IMR-90 (cell line): ENCODE data around the gene SAXO1. TPM values are rescaled to one million over a fixed set of nuclear protein-coding genes. Genes with fewer than 3 reads are reported as not detected.

Source experiments
- ATAC-seq: fragments of 200-7000 bp; cut with Tn5 transposase; 2 replicates; pipeline ENCODE4 v1.9.1; 2020; ENCODE audit warnings: low read depth, mild to moderate bottlenecking, moderate library complexity
- BruUV-seq: library from RNA; stranded (reverse); fragments of 400-500 nt; replicated peaks from 2 replicates; lab custom pipeline; 2021; lab: Mats Ljungman, UMichigan
- CTCF ChIA-PET: fragments of 300-600 bp; formaldehyde crosslinking; extraction: SDS; loops from one replicate; lab custom pipeline; 2021; ENCODE audit warnings: antibody characterized with exemption; lab: Yijun Ruan, JAX
- POLR2A ChIA-PET: fragments of 300-600 bp; sonication (Branson Sonifier 250); formaldehyde crosslinking; loops from one replicate; lab custom pipeline; 2022; ENCODE audit warnings: antibody characterized with exemption; ENCODE audit not compliant: unreplicated experiment; lab: Charles Lee
- DNase-seq: peaks from one replicate; pipeline ENCODE4 v3.0.0; 2013
- H2AFZ ChIP-seq: replicated peaks from 2 replicates; pipeline ENCODE3; 2013; ENCODE audit warnings: low read length, mild to moderate bottlenecking; ENCODE audit not compliant: poor library complexity
- H2AK5ac ChIP-seq: 2 replicates; pipeline ENCODE4 v1.6.1; 2013; ENCODE audit warnings: low read depth, low read length, inconsistent platforms
- H2AK9ac ChIP-seq: replicated peaks from 2 replicates; pipeline ENCODE3; 2013; ENCODE audit warnings: mild to moderate bottlenecking, low read depth, low read length, moderate library complexity; ENCODE audit not compliant: poor library complexity
- H2BK120ac ChIP-seq: 2 replicates; pipeline ENCODE4 v1.6.1; 2013; ENCODE audit warnings: low read depth, low read length, inconsistent platforms
- H2BK15ac ChIP-seq: 3 replicates; pipeline ENCODE4 v1.6.1; 2013; ENCODE audit warnings: low read depth, low read length, inconsistent platforms
- H2BK20ac ChIP-seq: 2 replicates; pipeline ENCODE4 v1.6.1; 2013; ENCODE audit warnings: low read depth, mild to moderate bottlenecking, inconsistent platforms, low read length, moderate library complexity
- H2BK5ac ChIP-seq: 2 replicates; pipeline ENCODE4 v1.6.1; 2013; ENCODE audit warnings: mild to moderate bottlenecking, low read depth, low read length, inconsistent platforms; ENCODE audit not compliant: poor library complexity, severe bottlenecking
- H3K14ac ChIP-seq: replicated peaks from 2 replicates; pipeline ENCODE4 v1.6.1; 2013; ENCODE audit warnings: low read depth, low read length, inconsistent platforms
- H3K18ac ChIP-seq: 2 replicates; pipeline ENCODE4 v1.6.1; 2013; ENCODE audit warnings: low read depth, low read length, control low read depth
- H3K23ac ChIP-seq: 2 replicates; pipeline ENCODE4 v1.6.1; 2013; ENCODE audit warnings: low read depth, low read length, inconsistent platforms
- H3K27ac ChIP-seq: 2 replicates; pipeline ENCODE4 v1.5.1; 2013; ENCODE audit warnings: mild to moderate bottlenecking, control low read depth, low read length; ENCODE audit not compliant: insufficient read depth
- H3K27me3 ChIP-seq: 2 replicates; pipeline ENCODE4 v1.6.1; 2013; ENCODE audit warnings: low read length; ENCODE audit not compliant: control insufficient read depth, insufficient read depth
- H3K36me3 ChIP-seq: 2 replicates; pipeline ENCODE4 v1.6.1; 2013; ENCODE audit warnings: low read length, mixed read lengths; ENCODE audit not compliant: control insufficient read depth, insufficient read depth
- H3K4ac ChIP-seq: 2 replicates; pipeline ENCODE4 v1.6.1; 2013; ENCODE audit warnings: low read depth, low read length, inconsistent platforms
- H3K4me1 ChIP-seq: 2 replicates; pipeline ENCODE4 v1.6.1; 2013; ENCODE audit warnings: low read length, mixed read lengths; ENCODE audit not compliant: control insufficient read depth, insufficient read depth
- H3K4me2 ChIP-seq: 2 replicates; pipeline ENCODE4 v1.6.1; 2013; ENCODE audit warnings: low read depth, mild to moderate bottlenecking, control low read depth, low read length, moderate library complexity
- H3K4me3 ChIP-seq: 2 replicates; pipeline ENCODE4 v1.5.1; 2013; ENCODE audit warnings: low read depth, mild to moderate bottlenecking, control low read depth, low read length, moderate library complexity; ENCODE audit not compliant: insufficient read depth
- H3K56ac ChIP-seq: 2 replicates; pipeline ENCODE4 v1.6.1; 2013; ENCODE audit warnings: low read length, inconsistent platforms; ENCODE audit not compliant: insufficient read depth; ENCODE audit errors: extremely low read depth
- H3K79me1 ChIP-seq, 2 experiments: 2 replicates each; pipeline ENCODE4 v1.6.1; 2013; ENCODE audit warnings: low read length in 2 of 2, inconsistent platforms in 1 of 2, low read depth in 1 of 2
- H3K9ac ChIP-seq: 2 replicates; pipeline ENCODE4 v1.6.1; 2013; ENCODE audit warnings: low read depth, low read length, control low read depth
- H3K9me1 ChIP-seq: 2 replicates; pipeline ENCODE4 v1.6.1; 2013; ENCODE audit warnings: low read length, inconsistent platforms; ENCODE audit not compliant: insufficient read depth
- H3K9me3 ChIP-seq: 2 replicates; pipeline ENCODE4 v1.6.1; 2013; ENCODE audit warnings: low read length; ENCODE audit not compliant: control insufficient read depth, insufficient read depth
- H4K20me1 ChIP-seq: 2 replicates; pipeline ENCODE4 v1.6.1; 2013; ENCODE audit warnings: low read length, inconsistent platforms; ENCODE audit not compliant: insufficient read depth
- H4K5ac ChIP-seq: 2 replicates; pipeline ENCODE4 v1.6.1; 2013; ENCODE audit warnings: mild to moderate bottlenecking, low read depth, low read length, control low read depth
- H4K8ac ChIP-seq, 2 experiments: 2 replicates each; pipeline ENCODE4 v1.6.1; 2013; ENCODE audit warnings: low read depth in 2 of 2, low read length in 2 of 2, control low read depth in 1 of 2, inconsistent platforms in 1 of 2
- H4K91ac ChIP-seq: 2 replicates; pipeline ENCODE4 v1.6.1; 2013; ENCODE audit warnings: low read depth, low read length, inconsistent platforms; ENCODE audit not compliant: insufficient read depth
- BHLHE40 ChIP-seq: fragments of 150-350 bp; IDR thresholded peaks from 2 replicates; pipeline ENCODE4 v1.6.1; 2016; ENCODE audit warnings: mild to moderate bottlenecking, low read depth, low read length
- CEBPB ChIP-seq: IDR thresholded peaks from 2 replicates; pipeline ENCODE4 v1.6.1; 2012; ENCODE audit warnings: low read depth, low read length, improper control_type of control experiment
- CHD1 ChIP-seq: IDR thresholded peaks from 2 replicates; pipeline ENCODE4 v1.6.1; 2012; ENCODE audit warnings: low read depth, low read length, improper control_type of control experiment
- ELK1 ChIP-seq: fragments of 150-350 bp; IDR thresholded peaks from 2 replicates; pipeline ENCODE4 v1.6.1; 2016; ENCODE audit warnings: low read depth, mild to moderate bottlenecking, low read length, moderate library complexity, borderline replicate concordance
- FOS ChIP-seq: fragments of 150-350 bp; IDR thresholded peaks from 2 replicates; pipeline ENCODE4 v1.6.1; 2016; ENCODE audit warnings: low read depth, low read length
- MAFK ChIP-seq: IDR thresholded peaks from 2 replicates; pipeline ENCODE4 v1.6.1; 2012; ENCODE audit warnings: low read depth, low read length, improper control_type of control experiment
- MAZ ChIP-seq: IDR thresholded peaks from 2 replicates; pipeline ENCODE4 v1.6.1; 2012; ENCODE audit warnings: low read depth, mild to moderate bottlenecking, low read length, improper control_type of control experiment, moderate library complexity, borderline replicate concordance
- MXI1 ChIP-seq: IDR thresholded peaks from 2 replicates; pipeline ENCODE4 v1.6.1; 2012; ENCODE audit warnings: low read depth, mild to moderate bottlenecking, low read length, moderate library complexity, borderline replicate concordance
- NFE2L2 ChIP-seq: fragments of 150-350 bp; IDR thresholded peaks from 2 replicates; pipeline ENCODE4 v1.6.1; 2016; ENCODE audit warnings: low read depth, mild to moderate bottlenecking, low read length
- POLR2A ChIP-seq: IDR thresholded peaks from 2 replicates; pipeline ENCODE4 v1.6.1; 2012; ENCODE audit warnings: mild to moderate bottlenecking, low read depth, low read length
- RAD21 ChIP-seq: IDR thresholded peaks from 2 replicates; pipeline ENCODE4 v1.6.1; 2012; ENCODE audit warnings: low read length, improper control_type of control experiment
- RCOR1 ChIP-seq: IDR thresholded peaks from 2 replicates; pipeline ENCODE4 v1.6.1; 2012; ENCODE audit warnings: mild to moderate bottlenecking, low read length, improper control_type of control experiment; ENCODE audit not compliant: insufficient replicate concordance
- RFX5 ChIP-seq: IDR thresholded peaks from 2 replicates; pipeline ENCODE4 v1.8.0; 2012; ENCODE audit warnings: low read depth, mild to moderate bottlenecking, low read length, moderate library complexity
- SMC3 ChIP-seq: fragments of 150-350 bp; IDR thresholded peaks from 2 replicates; pipeline ENCODE4 v1.6.1; 2016; ENCODE audit warnings: low read depth, mild to moderate bottlenecking, antibody characterized with exemption, low read length, moderate library complexity
- USF2 ChIP-seq: fragments of 150-350 bp; IDR thresholded peaks from 2 replicates; pipeline ENCODE4 v1.6.1; 2017; ENCODE audit warnings: mild to moderate bottlenecking, antibody characterized with exemption, low read length, low read depth
- WGBS, 2 experiments: methylation state at CpG; one replicate each; pipeline versions ENCODE4 v1.1.5 to v1.1.7; 2013; ENCODE audit warnings: missing lambda C conversion rate in 2 of 2; ENCODE audit not compliant: insufficient read length in 1 of 2; ENCODE audit errors: extremely low coverage in 2 of 2; 5-methylcytosine and 5-hydroxymethylcytosine counted together
- dilution Hi-C: fragments of 300-500 bp; cut with HindIII; formaldehyde crosslinking; loops from one replicate; pipeline ENCODE4 v1.14.3; 2018; ENCODE audit warnings: low sequenced_read_pairs; ENCODE audit not compliant: unreplicated experiment
- in situ Hi-C: fragments of 300-500 bp; cut with MboI; formaldehyde crosslinking; loops from 3 replicates; pipeline ENCODE4 v1.14.3; 2019; ENCODE audit warnings: low sequenced_read_pairs, inconsistent platforms, mixed read lengths
- intact Hi-C: fragments of 100-400 bp; cut with micrococcal nuclease; formaldehyde crosslinking; loops from 2 replicates; pipeline ENCODE4 v1.10.0; 2022
- polyA plus RNA-seq, 3 experiments: library from polyadenylated mRNA; depleted of rRNA; stranded (reverse); fragments of >200 nt; gene quantifications; 2 replicates each; pipeline ENCODE4 v1.2.3, GENCODE V29; 2012; ENCODE audit warnings: low replicate concordance in 1 of 3
- total RNA-seq: library from RNA; depleted of rRNA; stranded (reverse); fragments of >200 nt; gene quantifications from 2 replicates; pipeline ENCODE4 v1.2.3, GENCODE V29; 2012

The SAXO1 gene
- total and polyA plus RNA-seq, 2 of the 4 experiments (the other 2 are of a cell fraction) = not detected

- no peak for TF ChIP-seq CEBPB
Measured at GRCh38 chr9:18981476-18982261, 51.3 kb downstream of the SAXO1 start (continued).

- H4K91ac ChIP-seq = no peak overlapping the region
- H3K4me3 ChIP-seq = no peak overlapping the region
- H2BK120ac ChIP-seq = no peak overlapping the region
- no peak overlapping the region for H3K56ac ChIP-seq
- H4K8ac ChIP-seq = no peak overlapping the region
- no peak overlapping the region for H3K23ac ChIP-seq
- peaks cover 15% of the 10 kb centered on the region for H3K27me3 ChIP-seq
- POLR2A ChIA-PET = no interaction called here
- H3K4me1 ChIP-seq = peaks cover 7% of the 10 kb centered on the region
- ATAC-seq (no peak), DNase-seq (no peak)
- H3K36me3 ChIP-seq = no peaks in the 10 kb centered on the region
- no peak overlapping the region for H3K18ac ChIP-seq
- H3K14ac ChIP-seq = no peak overlapping the region
- H3K9me3 ChIP-seq = peaks cover 3% of the 10 kb centered on the region; the same call in 1 of the 2 replicates
- peaks cover 2% of the 10 kb centered on the region; the same call in 1 of the 2 replicates for H3K9me1 ChIP-seq
- no peak overlapping the region for H3K4me2 ChIP-seq
- intact Hi-C loops = no loop called here
- no peak overlapping the region for H3K4ac ChIP-seq
- WGBS, 2 experiments = no CpG with 5 or more reads among the region's 1 CpG
- TF ChIP-seq NFE2L2 (no peak), POLR2A (no peak), RCOR1 (no peak), USF2 (no peak), CEBPB (no peak), RFX5 (no peak), BHLHE40 (no peak), ELK1 (no peak), MXI1 (no peak), RAD21 (no peak), MAZ (no peak), SMC3 (no peak), FOS (no peak), CHD1 (no peak), MAFK (no peak)
- no peaks in the 10 kb centered on the region for H4K20me1 ChIP-seq
- H2BK15ac ChIP-seq = no peak overlapping the region
- H4K5ac ChIP-seq = no peak overlapping the region
- H2AK9ac ChIP-seq = no peak overlapping the region
- no peaks in the 10 kb centered on the region for H3K79me1 ChIP-seq
- CTCF ChIA-PET = interaction anchor here (1.5 kb wide), 1 partner anchor 9 kb away, joined by 4 read pairs; no protein-coding TSS in a partner anchor
- no peak overlapping the region for H2AFZ ChIP-seq
- dilution Hi-C loops = no loop called here
- H2AK5ac ChIP-seq = no peak overlapping the region
- BruUV-seq = no TSS peak
- in situ Hi-C loops = no loop called here
- H3K27ac ChIP-seq = no peak overlapping the region
- H3K9ac ChIP-seq = no peak overlapping the region
- H2BK20ac ChIP-seq = no peak overlapping the region
- no peak overlapping the region for H2BK5ac ChIP-seq
Measured at GRCh38 chr9:18980189-18980588, 52.8 kb downstream of the SAXO1 start.
